SU-DHL-6 (cell line): Measurements from ENCODE around the gene CCAR1.

Source experiments
- H2AFZ ChIP-seq: fragments of 200-600 bp; sonication (generic); 2 replicates; pipeline ENCODE4 v1.6.1; 2014; ENCODE audit warnings: low read depth, mild to moderate bottlenecking, moderate library complexity, mixed read lengths, antibody characterized with exemption, low read length; ENCODE audit not compliant: severe bottlenecking
- H3F3A ChIP-seq: fragments of 200-600 bp; shearing (Covaris generic); 2 replicates; pipeline ENCODE4 v1.6.0; 2016; ENCODE audit warnings: antibody characterized with exemption, mild to moderate bottlenecking; ENCODE audit not compliant: insufficient read depth
- H3K27ac ChIP-seq: fragments of 200-600 bp; sonication (generic); 2 replicates; pipeline ENCODE4 v1.5.1; 2016; ENCODE audit warnings: low read depth, mild to moderate bottlenecking, low read length, moderate library complexity, mixed read lengths
- H3K27me3 ChIP-seq: fragments of 200-600 bp; sonication (generic), shearing (Covaris generic); 2 replicates; pipeline ENCODE4 v1.6.0; 2014; ENCODE audit warnings: mild to moderate bottlenecking, low read length
- H3K36me3 ChIP-seq: fragments of 200-600 bp; sonication (generic); 2 replicates; pipeline ENCODE4 v1.6.1; 2014; ENCODE audit warnings: mild to moderate bottlenecking, low read length, mixed read lengths
- H3K4me2 ChIP-seq: fragments of 300-600, 200-600 bp; shearing (Covaris generic), sonication (generic); 2 replicates; pipeline ENCODE4 v1.6.0; 2014; ENCODE audit warnings: low read length, low read depth, mild to moderate bottlenecking; ENCODE audit not compliant: poor library complexity, severe bottlenecking
- H3K4me3 ChIP-seq: fragments of 200-600 bp; sonication (generic); 2 replicates; pipeline ENCODE4 v1.5.1; 2014; ENCODE audit warnings: antibody characterized with exemption, low read length, mild to moderate bottlenecking, mixed read lengths; ENCODE audit not compliant: insufficient read depth, poor library complexity, severe bottlenecking
- H3K79me2 ChIP-seq: fragments of 200-600 bp; sonication (generic); 2 replicates; pipeline ENCODE4 v1.6.1; 2014; ENCODE audit warnings: mild to moderate bottlenecking, low read length, moderate library complexity; ENCODE audit not compliant: insufficient read depth
- H3K9ac ChIP-seq: fragments of 200-600 bp; sonication (generic); 2 replicates; pipeline ENCODE4 v1.7.0; 2014; ENCODE audit warnings: mild to moderate bottlenecking, low read length
- H3K9me2 ChIP-seq: fragments of 200-600 bp; sonication (generic); replicated peaks from 2 replicates; pipeline ENCODE4 v1.6.1; 2014; ENCODE audit warnings: low read length; ENCODE audit not compliant: insufficient read depth
- H3K9me3 ChIP-seq: fragments of 200-600 bp; sonication (generic); 2 replicates; pipeline ENCODE4 v1.6.1; 2014; ENCODE audit warnings: low read length, mixed read lengths; ENCODE audit not compliant: insufficient read depth
- H4K20me1 ChIP-seq: fragments of 200-600 bp; sonication (generic); 2 replicates; pipeline ENCODE4 v1.6.1; 2014; ENCODE audit warnings: low read depth, mild to moderate bottlenecking, antibody characterized with exemption, low read length, moderate library complexity, mixed read lengths
- EZH2phosphoT487 ChIP-seq: fragments of 200-600 bp; sonication (generic), shearing (Covaris generic); conservative IDR thresholded peaks from 2 replicates; pipeline ENCODE4 v1.6.1; 2018; ENCODE audit warnings: mild to moderate bottlenecking, antibody characterized with exemption, low read length, moderate library complexity, mixed read lengths
- TF ChIP-seq, protein P1 (sequence below): fragments of 200-600 bp; sonication (generic); IDR thresholded peaks from one replicate; pipeline ENCODE4 v1.5.1; 2017; ENCODE audit warnings: antibody characterized with exemption, mild to moderate bottlenecking, low read length, moderate library complexity; ENCODE audit not compliant: insufficient read depth, poor library complexity, severe bottlenecking

The CCAR1 gene, protein sequence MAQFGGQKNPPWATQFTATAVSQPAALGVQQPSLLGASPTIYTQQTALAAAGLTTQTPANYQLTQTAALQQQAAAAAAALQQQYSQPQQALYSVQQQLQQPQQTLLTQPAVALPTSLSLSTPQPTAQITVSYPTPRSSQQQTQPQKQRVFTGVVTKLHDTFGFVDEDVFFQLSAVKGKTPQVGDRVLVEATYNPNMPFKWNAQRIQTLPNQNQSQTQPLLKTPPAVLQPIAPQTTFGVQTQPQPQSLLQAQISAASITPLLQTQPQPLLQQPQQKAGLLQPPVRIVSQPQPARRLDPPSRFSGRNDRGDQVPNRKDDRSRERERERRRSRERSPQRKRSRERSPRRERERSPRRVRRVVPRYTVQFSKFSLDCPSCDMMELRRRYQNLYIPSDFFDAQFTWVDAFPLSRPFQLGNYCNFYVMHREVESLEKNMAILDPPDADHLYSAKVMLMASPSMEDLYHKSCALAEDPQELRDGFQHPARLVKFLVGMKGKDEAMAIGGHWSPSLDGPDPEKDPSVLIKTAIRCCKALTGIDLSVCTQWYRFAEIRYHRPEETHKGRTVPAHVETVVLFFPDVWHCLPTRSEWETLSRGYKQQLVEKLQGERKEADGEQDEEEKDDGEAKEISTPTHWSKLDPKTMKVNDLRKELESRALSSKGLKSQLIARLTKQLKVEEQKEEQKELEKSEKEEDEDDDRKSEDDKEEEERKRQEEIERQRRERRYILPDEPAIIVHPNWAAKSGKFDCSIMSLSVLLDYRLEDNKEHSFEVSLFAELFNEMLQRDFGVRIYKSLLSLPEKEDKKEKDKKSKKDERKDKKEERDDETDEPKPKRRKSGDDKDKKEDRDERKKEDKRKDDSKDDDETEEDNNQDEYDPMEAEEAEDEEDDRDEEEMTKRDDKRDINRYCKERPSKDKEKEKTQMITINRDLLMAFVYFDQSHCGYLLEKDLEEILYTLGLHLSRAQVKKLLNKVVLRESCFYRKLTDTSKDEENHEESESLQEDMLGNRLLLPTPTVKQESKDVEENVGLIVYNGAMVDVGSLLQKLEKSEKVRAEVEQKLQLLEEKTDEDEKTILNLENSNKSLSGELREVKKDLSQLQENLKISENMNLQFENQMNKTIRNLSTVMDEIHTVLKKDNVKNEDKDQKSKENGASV

DNA sequence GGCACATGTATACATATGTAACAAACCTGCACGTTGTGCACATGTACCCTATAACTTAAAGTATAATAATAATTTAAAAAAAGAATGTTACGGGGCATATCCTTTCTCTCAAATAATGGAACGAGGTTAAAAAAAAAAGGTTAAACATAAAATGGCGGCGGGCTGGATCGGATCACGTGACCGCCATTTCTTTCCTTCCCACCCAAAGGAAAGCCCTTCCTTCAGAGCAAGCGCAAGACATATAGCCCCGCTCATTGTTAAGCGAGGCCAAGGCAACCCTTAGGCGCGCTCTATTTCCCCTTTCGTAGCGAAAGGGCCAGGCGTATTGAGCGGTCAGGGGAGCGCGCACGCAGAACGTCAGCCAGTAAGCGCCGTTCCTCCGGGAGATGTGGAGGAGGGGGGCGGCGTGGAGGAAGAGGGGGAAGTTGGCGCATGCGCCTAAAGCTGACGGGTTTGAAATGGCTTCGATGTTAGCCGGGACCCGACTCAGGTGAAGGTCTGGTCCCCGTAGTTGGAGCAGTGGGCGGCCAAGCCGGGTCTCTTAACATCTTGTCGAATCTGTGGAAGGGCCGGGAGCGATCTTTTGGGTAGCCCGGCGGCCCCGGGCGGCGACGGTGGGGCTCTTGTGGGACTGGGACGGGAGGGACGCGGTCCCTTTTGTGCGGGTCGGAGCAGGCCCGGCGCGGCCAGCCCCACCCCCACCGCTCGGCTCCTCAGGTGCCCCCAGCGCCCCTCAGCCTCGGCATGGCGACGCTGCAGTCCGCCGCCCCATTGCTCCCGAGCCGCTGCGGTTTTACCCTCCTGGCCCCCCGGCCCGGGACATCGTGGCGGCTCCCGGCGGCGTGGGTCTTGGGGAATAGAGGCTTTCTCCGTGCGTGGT, at the start of gene CCAR1:
Gene CCAR1 (plus strand): TSS at position 447 of the 880 bp plus-strand sequence. CDS start 1,266 bp downstream, outside the sequence.
- Histone ChIP-seq H3K27me3 (no peaks in the 10 kb centered on the region), H3K4me2 (peak within 1 kb of the TSS; percentile 82), H3K9me3 (no peaks in the 10 kb centered on the region), H2AFZ (peak within 1 kb of the TSS; percentile 88), H3K4me3 (peak within 1 kb of the TSS; percentile 95), H4K20me1 (no peaks in the 10 kb centered on the region), H3K9me2 (no peaks in the 10 kb centered on the region), H3F3A (no peaks in the 10 kb centered on the region; the same call in 1 of the 2 replicates), H3K27ac (peak within 1 kb of the TSS; percentile 66), H3K36me3 (peaks cover 7% of the 10 kb centered on the region; the same call in 1 of the 2 replicates), H3K9ac (peak within 1 kb of the TSS; percentile 99), H3K79me2 (peaks cover 31% of the 10 kb centered on the region)
- TF ChIP-seq EZH2phosphoT487 = no peak
- TF ChIP-seq, protein P1, sequence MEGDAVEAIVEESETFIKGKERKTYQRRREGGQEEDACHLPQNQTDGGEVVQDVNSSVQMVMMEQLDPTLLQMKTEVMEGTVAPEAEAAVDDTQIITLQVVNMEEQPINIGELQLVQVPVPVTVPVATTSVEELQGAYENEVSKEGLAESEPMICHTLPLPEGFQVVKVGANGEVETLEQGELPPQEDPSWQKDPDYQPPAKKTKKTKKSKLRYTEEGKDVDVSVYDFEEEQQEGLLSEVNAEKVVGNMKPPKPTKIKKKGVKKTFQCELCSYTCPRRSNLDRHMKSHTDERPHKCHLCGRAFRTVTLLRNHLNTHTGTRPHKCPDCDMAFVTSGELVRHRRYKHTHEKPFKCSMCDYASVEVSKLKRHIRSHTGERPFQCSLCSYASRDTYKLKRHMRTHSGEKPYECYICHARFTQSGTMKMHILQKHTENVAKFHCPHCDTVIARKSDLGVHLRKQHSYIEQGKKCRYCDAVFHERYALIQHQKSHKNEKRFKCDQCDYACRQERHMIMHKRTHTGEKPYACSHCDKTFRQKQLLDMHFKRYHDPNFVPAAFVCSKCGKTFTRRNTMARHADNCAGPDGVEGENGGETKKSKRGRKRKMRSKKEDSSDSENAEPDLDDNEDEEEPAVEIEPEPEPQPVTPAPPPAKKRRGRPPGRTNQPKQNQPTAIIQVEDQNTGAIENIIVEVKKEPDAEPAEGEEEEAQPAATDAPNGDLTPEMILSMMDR = no peak

DNA sequence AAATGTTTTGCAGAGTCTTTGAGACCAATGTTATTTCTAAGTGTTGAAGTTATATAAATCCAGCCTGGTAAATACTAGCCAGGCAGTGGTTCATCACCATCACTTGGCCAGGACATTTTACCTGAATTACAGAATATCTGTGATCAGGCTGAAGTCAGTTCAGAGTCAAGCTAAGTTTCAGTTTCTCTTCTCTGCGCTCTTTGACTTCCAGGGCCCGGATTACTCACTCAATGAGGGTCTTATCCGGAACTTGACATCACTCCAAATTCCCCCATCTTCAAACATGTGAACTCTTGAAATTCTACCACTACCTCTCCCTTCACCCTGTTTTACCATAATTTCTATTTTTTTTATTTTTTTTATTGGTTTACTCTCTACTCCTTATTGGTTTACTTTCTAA, 36.6 kb upstream of the CCAR1 start:
- H3K9ac ChIP-seq = no peak overlapping the region
- no peak overlapping the region for H3K4me3 ChIP-seq
- H3K27me3 ChIP-seq = no peaks in the 10 kb centered on the region
- H3K9me3 ChIP-seq = no peaks in the 10 kb centered on the region
- no peaks in the 10 kb centered on the region for H3K36me3 ChIP-seq
- no peak overlapping the region for H2AFZ ChIP-seq
- no peaks in the 10 kb centered on the region for H3F3A ChIP-seq
- H3K27ac ChIP-seq = no peak overlapping the region
- no peaks in the 10 kb centered on the region for H4K20me1 ChIP-seq
- H3K9me2 ChIP-seq = no peaks in the 10 kb centered on the region
- no peaks in the 10 kb centered on the region for H3K79me2 ChIP-seq
- no peak for TF ChIP-seq EZH2phosphoT487
- no peak overlapping the region for H3K4me2 ChIP-seq

DNA sequence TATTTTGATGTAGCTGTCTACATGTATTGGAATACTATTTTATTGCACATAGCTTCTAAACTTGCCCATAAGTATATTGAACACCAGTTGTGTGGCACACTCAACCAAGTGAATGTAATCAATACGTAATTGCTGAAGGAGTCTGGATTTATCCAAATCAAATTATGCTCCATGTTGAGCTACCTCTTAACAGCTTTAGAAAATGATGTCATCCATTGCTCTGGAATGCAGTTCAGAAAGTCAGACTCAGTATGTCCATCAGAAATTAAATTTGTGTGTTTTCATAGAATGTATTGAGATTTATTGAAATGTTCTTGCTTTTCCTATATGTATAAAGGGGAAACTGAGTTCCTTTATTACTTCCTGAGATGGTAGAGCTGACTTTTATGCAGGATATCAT, 25.0 kb upstream of the CCAR1 start:
- Histone ChIP-seq H3K4me3 (no peak overlapping the region), H3K9me2 (no peaks in the 10 kb centered on the region), H3K79me2 (no peaks in the 10 kb centered on the region), H3K27me3 (no peaks in the 10 kb centered on the region), H3K9ac (no peak overlapping the region), H3K36me3 (no peaks in the 10 kb centered on the region), H3K4me2 (no peak overlapping the region), H3K27ac (no peak overlapping the region), H3K9me3 (no peaks in the 10 kb centered on the region), H3F3A (no peaks in the 10 kb centered on the region), H2AFZ (no peak overlapping the region), H4K20me1 (no peaks in the 10 kb centered on the region)
- no peak for TF ChIP-seq EZH2phosphoT487
- TF ChIP-seq, protein P1 = no peak
